Motor neuron (in vitro differentiated cells): ENCODE results near the gene POLR2A. TPM values are rescaled to one million over a fixed set of nuclear protein-coding genes. Genes with fewer than 3 reads are reported as not detected.
A peak's percentile ranks its signal among the peaks of the same experiment; 100 is the strongest.

Experiments
- ATAC-seq, 8 experiments: fragments of 200-7000 bp; cut with Tn5 transposase; replicated peaks in 6 of 8; 2 replicates each; pipeline ENCODE4 v1.8.0; 2021; ENCODE audit warnings: mild to moderate bottlenecking in 8 of 8, moderate library complexity in 8 of 8
- H3K27ac ChIP-seq, 2 donors: fragments of 250-450 bp; sonication (Bioruptor Pico); 2 replicates each; pipeline ENCODE4 v1.9.0; 2021; ENCODE audit warnings: antibody characterized with exemption in 2 of 2, mild to moderate bottlenecking in 2 of 2, moderate library complexity in 1 of 2
- H3K4me1 ChIP-seq, 2 donors: fragments of 250-450 bp; sonication (Bioruptor Pico); replicated peaks in 1 of 2; 2 replicates each; pipeline ENCODE4 v1.6.1; 2021; ENCODE audit warnings: antibody characterized with exemption in 2 of 2, mild to moderate bottlenecking in 2 of 2, moderate library complexity in 1 of 2
- H3K4me3 ChIP-seq, 5 donors: fragments of 250-450 bp; sonication (Bioruptor Pico); 2 replicates each; pipeline ENCODE4 v1.9.0; 2021; ENCODE audit warnings: antibody characterized with exemption in 5 of 5, mild to moderate bottlenecking in 5 of 5, moderate library complexity in 4 of 5
- WGBS, 10 experiments: fragments of 450-650 bp; shearing (Covaris generic); methylation state at CpG; one replicate each; pipeline ENCODE4 v1.0.0; 2022; 5-methylcytosine and 5-hydroxymethylcytosine counted together
- in situ Hi-C, 9 experiments: fragments of 400-800 bp; cut with MboI; loops; one replicate each; pipeline ENCODE4 v1.15.0; 2021; ENCODE audit warnings: low sequenced_read_pairs in 9 of 9, low pct_unique_long_range_greater_than_20kb in 2 of 9; ENCODE audit not compliant: unreplicated experiment in 9 of 9
- total RNA-seq, 8 experiments: library from RNA; unstranded; fragments of 300-600 nt; gene quantifications; 2 replicates each; pipeline versions ENCODE4 v1.2.3 to v1.2.4, GENCODE V29; 2022

POLR2A gene
- total RNA-seq: 100 to 1,000 TPM in 2 of 8 experiments, 10 to 100 TPM in 6; 26.0 to 137 (median 43.8) TPM

- Histone ChIP-seq H3K27ac (peak within 1 kb of the TSS; percentile 100), H3K4me3 (peak within 1 kb of the TSS; percentile 50 to 83 (median 53)), H3K4me1 (peaks cover 30 to 38% of the 10 kb centered on the region in 2 donors)
- ATAC-seq: peak; percentile 47 to 69 (median 58)
- 0% methylated on average over 3 to 16 of the region's 64 CpGs; no CpG with 5 or more reads in 6 of the 10 experiments for WGBS, 10 experiments
- in situ Hi-C loops: no loop called here
Measured at GRCh38 chr17:7484067-7484918, at the start of gene POLR2A. POLR2A (plus strand) TSS chr17:7484366.

- 0 to 60% (median 12%) methylated on average over 1 to 11 of the region's 49 CpGs; no CpG with 5 or more reads in 6 of the 10 experiments for WGBS, 10 experiments
- peaks cover 18 to 27% of the 10 kb centered on the region in 2 donors for H3K4me1 ChIP-seq
- no peak overlapping the region for H3K27ac ChIP-seq
- in situ Hi-C loops: no loop called here
- ATAC-seq: peak in 2 of 8 experiments; percentile 3 to 4
- H3K4me3 ChIP-seq: peak overlapping the region in 4 of 5 donors; percentile 6 to 60 (median 44)
Measured at GRCh38 chr17:7435676-7436555, 48.2 kb upstream of the POLR2A start.

- Histone ChIP-seq H3K4me3 (peak overlapping the region; percentile 9 to 60 (median 55)), H3K27ac (no peak overlapping the region), H3K4me1 (peaks cover 25 to 34% of the 10 kb centered on the region in 2 donors)
- in situ Hi-C loops: no loop called here
- peak; percentile 51 to 82 (median 58) for ATAC-seq
- WGBS, 10 experiments: 0 to 40% (median 18%) methylated on average over 1 to 11 of the region's 92 CpGs; no CpG with 5 or more reads in 5 of the 10 experiments
Measured at GRCh38 chr17:7436556-7437368, 47.4 kb upstream of the POLR2A start.

GRCh38 chr17:7437369-7437863, 46.8 kb upstream of the POLR2A start:
- in situ Hi-C loops: no loop called here
- no peak for ATAC-seq
- H3K4me1 ChIP-seq: peaks cover 25 to 34% of the 10 kb centered on the region in 2 donors
- H3K27ac ChIP-seq: no peak overlapping the region
- WGBS, 10 experiments: 33 to 100% (median 45%) methylated on average over 1 to 3 of the region's 31 CpGs; no CpG with 5 or more reads in 6 of the 10 experiments
- H3K4me3 ChIP-seq: peak overlapping the region; percentile 9 to 60 (median 55)

GRCh38 chr17:7437950-7438614, 46.1 kb upstream of the POLR2A start:
- ATAC-seq: peak in 4 of 8 experiments; percentile 3 to 5 (median 4)
- 7 to 83% (median 21%) methylated on average over 2 to 11 of the region's 48 CpGs; no CpG with 5 or more reads in 4 of the 10 experiments for WGBS, 10 experiments
- Histone ChIP-seq H3K27ac (no peak overlapping the region), H3K4me1 (peaks cover 25 to 34% of the 10 kb centered on the region in 2 donors), H3K4me3 (peak overlapping the region; percentile 27 to 61 (median 58))
- in situ Hi-C loops: no loop called here

GRCh38 chr17:7438656-7439460, 45.3 kb upstream of the POLR2A start:
- ATAC-seq: no peak
- peaks cover 25 to 34% of the 10 kb centered on the region in 2 donors for H3K4me1 ChIP-seq
- H3K27ac ChIP-seq: no peak overlapping the region
- in situ Hi-C loops: no loop called here
- WGBS, 10 experiments: 35 to 93% (median 61%) methylated on average over 2 to 6 of the region's 11 CpGs; no CpG with 5 or more reads in 1 of the 10 experiments
- H3K4me3 ChIP-seq: peak overlapping the region; percentile 55 to 61 (median 58)

- peaks cover 25 to 34% of the 10 kb centered on the region in 2 donors for H3K4me1 ChIP-seq
- H3K27ac ChIP-seq: peak within 1 kb of the TSS; percentile 96 to 97
- peak within 1 kb of the TSS; percentile 55 to 61 (median 58) for H3K4me3 ChIP-seq
- no peak for ATAC-seq
- 10% methylated on average over 2 of the region's 50 CpGs; no CpG with 5 or more reads in 9 of the 10 experiments for WGBS, 10 experiments
- in situ Hi-C loops: no loop called here
Measured at GRCh38 chr17:7439462-7440112, 44.6 kb upstream of the POLR2A start, which contains the start of gene FGF11. FGF11 (plus strand) TSS chr17:7439512; CDS start chr17:7439621, 109 bp downstream.

GRCh38 chr17:7440113-7440833, 43.9 kb upstream of the POLR2A start:
- Histone ChIP-seq H3K4me1 (peaks cover 25 to 41% of the 10 kb centered on the region in 2 donors), H3K27ac (peak overlapping the region; percentile 96 to 97), H3K4me3 (peak overlapping the region; percentile 55 to 61 (median 58))
- 0 to 8% (median 3%) methylated on average over 3 to 8 of the region's 46 CpGs; no CpG with 5 or more reads in 6 of the 10 experiments for WGBS, 10 experiments
- ATAC-seq: peak in 6 of 8 experiments; percentile 18 to 73 (median 65)
- in situ Hi-C loops: no loop called here

GRCh38 chr17:7440834-7441195, 43.4 kb upstream of the POLR2A start:
- in situ Hi-C loops: no loop called here
- Histone ChIP-seq H3K4me1 (peaks cover 20 to 45% of the 10 kb centered on the region in 2 donors), H3K27ac (peak overlapping the region; percentile 96 to 97), H3K4me3 (peak overlapping the region; percentile 55 to 61 (median 58))
- peak; percentile 11 to 71 (median 60) for ATAC-seq
- 0% methylated on average over 2 of the region's 12 CpGs; no CpG with 5 or more reads in 9 of the 10 experiments for WGBS, 10 experiments

- ATAC-seq: peak in 5 of 8 experiments; percentile 1 to 11 (median 4)
- Histone ChIP-seq H3K4me1 (peaks cover 17 to 43% of the 10 kb centered on the region in 2 donors), H3K4me3 (peak overlapping the region; percentile 55 to 61 (median 58)), H3K27ac (peak overlapping the region; percentile 96 to 97)
- WGBS, 10 experiments: 0 to 63% (median 27%) methylated on average over 1 to 7 of the region's 7 CpGs; no CpG with 5 or more reads in 5 of the 10 experiments
- in situ Hi-C loops: no loop called here
Measured at GRCh38 chr17:7441266-7441665, 42.9 kb upstream of the POLR2A start.
